IPS-18a (cell line): ENCODE data around the gene NDUFS6.

ENCODE experiments used
- H3K27ac ChIP-seq: one replicate; pipeline ENCODE4 v1.5.1; 2013; ENCODE audit warnings: low read length
- H3K27me3 ChIP-seq: one replicate; pipeline ENCODE4 v1.6.1; 2013; ENCODE audit warnings: mild to moderate bottlenecking, low read length; ENCODE audit not compliant: control insufficient read depth, insufficient read depth
- H3K36me3 ChIP-seq: one replicate; pipeline ENCODE4 v1.6.1; 2013; ENCODE audit warnings: low read depth, low read length; ENCODE audit not compliant: control insufficient read depth
- H3K4me1 ChIP-seq: one replicate; pipeline ENCODE4 v1.6.1; 2013; ENCODE audit warnings: low read depth, low read length; ENCODE audit not compliant: control insufficient read depth
- H3K4me3 ChIP-seq: one replicate; pipeline ENCODE4 v1.5.1; 2013; ENCODE audit warnings: low read length
- H3K9ac ChIP-seq: one replicate; pipeline ENCODE4 v1.6.1; 2013; ENCODE audit warnings: mild to moderate bottlenecking, low read length, moderate library complexity
- H3K9me3 ChIP-seq: one replicate; pipeline ENCODE4 v1.6.1; 2013; ENCODE audit warnings: low read depth, low read length; ENCODE audit not compliant: control insufficient read depth

NDUFS6 gene

GRCh38 chr5:1760231-1760630, 41.0 kb upstream of the NDUFS6 start:
- Histone ChIP-seq H3K4me1 (peaks cover 10% of the 10 kb centered on the region), H3K9me3 (peaks cover 4% of the 10 kb centered on the region), H3K27me3 (no peaks in the 10 kb centered on the region), H3K36me3 (no peaks in the 10 kb centered on the region), H3K4me3 (no peak overlapping the region), H3K9ac (no peak overlapping the region), H3K27ac (no peak overlapping the region)

GRCh38 chr5:1760656-1761452, 40.4 kb upstream of the NDUFS6 start:
- Histone ChIP-seq H3K27ac (no peak overlapping the region), H3K36me3 (no peaks in the 10 kb centered on the region), H3K9me3 (peaks cover 4% of the 10 kb centered on the region), H3K4me1 (peaks cover 8% of the 10 kb centered on the region), H3K9ac (no peak overlapping the region), H3K4me3 (no peak overlapping the region), H3K27me3 (no peaks in the 10 kb centered on the region)

- Histone ChIP-seq H3K9me3 (peaks cover 4% of the 10 kb centered on the region), H3K9ac (no peak overlapping the region), H3K36me3 (no peaks in the 10 kb centered on the region), H3K27ac (no peak overlapping the region), H3K4me3 (no peak overlapping the region), H3K4me1 (peaks cover 2% of the 10 kb centered on the region), H3K27me3 (no peaks in the 10 kb centered on the region)
These were observed 39.8 kb upstream of the NDUFS6 start for GRCh38 chr5:1761453-1761755.

GRCh38 chr5:1762121-1762882, 38.9 kb upstream of the NDUFS6 start:
- Histone ChIP-seq H3K4me3 (no peak overlapping the region), H3K27me3 (no peaks in the 10 kb centered on the region), H3K36me3 (no peaks in the 10 kb centered on the region), H3K9me3 (peaks cover 4% of the 10 kb centered on the region), H3K27ac (no peak overlapping the region), H3K4me1 (no peaks in the 10 kb centered on the region), H3K9ac (no peak overlapping the region)

GRCh38 chr5:1762883-1763547, 38.2 kb upstream of the NDUFS6 start:
- H3K9ac ChIP-seq, result no peak overlapping the region
- no peak overlapping the region for H3K4me3 ChIP-seq
- peaks cover 4% of the 10 kb centered on the region for H3K9me3 ChIP-seq
- no peaks in the 10 kb centered on the region for H3K4me1 ChIP-seq
- H3K27me3 ChIP-seq, result no peaks in the 10 kb centered on the region
- no peak overlapping the region for H3K27ac ChIP-seq
- H3K36me3 ChIP-seq, result no peaks in the 10 kb centered on the region

GRCh38 chr5:1763548-1763911, 37.7 kb upstream of the NDUFS6 start:
- H3K4me1 ChIP-seq, result no peaks in the 10 kb centered on the region
- no peaks in the 10 kb centered on the region for H3K27me3 ChIP-seq
- H3K4me3 ChIP-seq, result no peak overlapping the region
- H3K9me3 ChIP-seq, result peaks cover 2% of the 10 kb centered on the region
- H3K9ac ChIP-seq, result no peak overlapping the region
- H3K27ac ChIP-seq, result no peak overlapping the region
- no peaks in the 10 kb centered on the region for H3K36me3 ChIP-seq

DNA sequence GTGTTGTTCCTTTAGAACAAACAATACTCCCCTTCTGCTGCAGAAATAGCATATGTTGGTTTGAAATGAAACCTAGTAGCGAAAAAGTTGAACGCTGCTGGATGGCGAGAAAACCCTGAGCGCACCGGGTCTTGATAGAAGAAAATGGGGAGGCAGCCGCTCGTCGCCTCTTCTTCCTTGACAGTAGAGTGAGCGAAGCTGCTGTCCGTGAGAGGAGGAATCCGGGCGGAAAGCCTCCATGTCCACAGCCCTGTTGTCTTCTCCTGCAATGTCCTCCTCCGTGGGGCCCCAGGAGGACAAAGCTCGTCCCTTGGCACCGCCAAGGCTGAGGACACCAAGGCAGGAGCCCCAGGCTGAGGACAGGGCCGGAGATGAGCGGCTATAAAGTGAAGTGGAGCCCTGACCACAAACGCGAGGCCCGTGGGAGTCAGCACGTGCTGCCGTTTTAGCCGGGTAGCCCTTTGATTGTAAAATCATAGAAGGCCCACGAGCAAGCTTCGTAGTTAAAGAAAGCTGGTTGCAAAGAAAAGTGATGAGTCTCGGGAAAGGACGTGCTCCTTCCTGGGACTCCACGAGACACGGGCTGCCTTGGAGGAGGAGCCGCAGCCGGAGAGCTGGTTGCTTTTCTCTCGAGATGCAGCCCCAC, 37.1 kb upstream of the NDUFS6 start:
- no peak overlapping the region for H3K4me3 ChIP-seq
- no peaks in the 10 kb centered on the region for H3K4me1 ChIP-seq
- no peaks in the 10 kb centered on the region for H3K9me3 ChIP-seq
- no peaks in the 10 kb centered on the region for H3K36me3 ChIP-seq
- H3K9ac ChIP-seq, result no peak overlapping the region
- H3K27ac ChIP-seq, result no peak overlapping the region
- H3K27me3 ChIP-seq, result no peaks in the 10 kb centered on the region

GRCh38 chr5:1764606-1764960, 36.6 kb upstream of the NDUFS6 start:
- no peaks in the 10 kb centered on the region for H3K27me3 ChIP-seq
- H3K36me3 ChIP-seq, result no peaks in the 10 kb centered on the region
- no peaks in the 10 kb centered on the region for H3K9me3 ChIP-seq
- H3K4me3 ChIP-seq, result no peak overlapping the region
- no peaks in the 10 kb centered on the region for H3K4me1 ChIP-seq
- no peak overlapping the region for H3K27ac ChIP-seq
- H3K9ac ChIP-seq, result no peak overlapping the region

DNA sequence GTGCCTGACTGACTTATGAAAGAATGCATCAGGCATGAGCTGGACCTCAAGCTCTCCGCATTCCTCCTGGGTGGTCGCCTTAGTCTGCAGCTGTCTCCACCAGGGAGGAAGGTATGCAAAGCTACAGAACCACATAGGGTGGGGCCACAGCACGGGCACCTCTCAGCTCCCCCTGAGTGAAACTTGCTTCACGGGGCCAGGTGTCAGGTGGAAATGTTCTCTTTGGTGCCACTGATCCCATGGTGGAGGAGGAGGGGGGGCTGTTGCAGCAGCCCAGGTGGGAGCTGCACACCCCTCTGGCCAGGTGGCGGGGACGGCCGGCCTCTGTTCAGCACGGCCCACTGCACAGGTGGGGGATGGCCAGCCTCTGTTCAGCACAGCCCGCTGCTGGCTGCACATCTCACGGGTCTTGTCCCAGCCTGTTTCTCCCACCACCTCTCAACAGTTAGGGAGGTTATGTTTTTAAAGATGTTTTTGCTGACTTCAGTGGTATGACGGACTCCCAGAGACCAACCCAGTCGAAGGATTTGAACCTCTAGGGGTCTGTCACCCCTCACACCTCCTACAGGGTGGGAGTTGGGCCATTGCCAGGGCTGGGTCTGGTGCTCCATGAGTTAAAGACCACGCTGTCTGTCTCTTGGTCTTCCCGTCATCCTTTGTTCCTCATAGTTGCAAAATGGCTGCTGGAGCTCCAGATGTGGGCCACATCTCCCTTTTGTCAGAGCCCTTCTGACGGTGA, 35.9 kb upstream of the NDUFS6 start:
- no peak overlapping the region for H3K9ac ChIP-seq
- H3K4me1 ChIP-seq, result no peaks in the 10 kb centered on the region
- no peaks in the 10 kb centered on the region for H3K36me3 ChIP-seq
- no peak overlapping the region for H3K4me3 ChIP-seq
- no peaks in the 10 kb centered on the region for H3K27me3 ChIP-seq
- H3K9me3 ChIP-seq, result no peaks in the 10 kb centered on the region
- no peak overlapping the region for H3K27ac ChIP-seq

DNA sequence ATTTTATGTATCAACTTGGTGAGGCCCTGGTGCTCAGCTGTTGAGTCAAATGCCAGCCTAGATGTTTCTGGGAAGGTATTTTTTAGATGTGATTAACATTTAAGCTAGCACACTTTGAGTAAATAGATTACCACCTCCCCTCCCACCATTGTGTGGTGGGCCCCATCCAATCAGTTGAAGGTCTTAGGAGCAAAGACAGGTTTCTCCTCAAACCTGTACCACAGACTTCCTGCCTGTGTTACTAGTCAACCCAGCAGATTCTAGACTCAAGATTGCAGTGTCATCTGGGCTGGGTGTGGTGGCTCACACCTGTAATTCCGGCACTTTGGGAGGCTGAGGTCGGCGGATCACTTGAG, 35.3 kb upstream of the NDUFS6 start:
- H3K4me1 ChIP-seq, result no peaks in the 10 kb centered on the region
- H3K27ac ChIP-seq, result no peak overlapping the region
- no peak overlapping the region for H3K9ac ChIP-seq
- H3K4me3 ChIP-seq, result no peak overlapping the region
- no peaks in the 10 kb centered on the region for H3K9me3 ChIP-seq
- no peaks in the 10 kb centered on the region for H3K27me3 ChIP-seq
- no peaks in the 10 kb centered on the region for H3K36me3 ChIP-seq
